Kidney (tissue), 14 donors: ENCODE measurements around the gene SNRPA1. TPM values are rescaled to one million over a fixed set of nuclear protein-coding genes. Genes with fewer than 3 reads are reported as not detected.

Source experiments
- DNase-seq, 5 donors: peaks; one replicate each; pipeline ENCODE4 v3.0.0-alpha.2; 2013 to 2020
- FAIRE-seq: peaks from 2 replicates; lab custom pipeline; 2012; peaks lifted over from hg19 to GRCh38; lab: Jason Lieb, UNC
- H3K27ac ChIP-seq, 2 donors: one replicate each; pipeline ENCODE4 v1.7.0; 2013; ENCODE audit warnings: low read depth in 2 of 2, low read length in 2 of 2, inconsistent platforms in 1 of 2
- H3K27me3 ChIP-seq: one replicate; pipeline ENCODE4 v1.7.1; 2013; ENCODE audit warnings: low read length, inconsistent platforms; ENCODE audit not compliant: control insufficient read depth, insufficient read depth
- H3K36me3 ChIP-seq, 3 donors: one replicate each; pipeline versions ENCODE4 v1.7.0 to v1.7.1; 2013; ENCODE audit warnings: low read length in 3 of 3, control low read depth in 1 of 3, inconsistent platforms in 1 of 3; ENCODE audit not compliant: insufficient read depth in 3 of 3, control insufficient read depth in 2 of 3
- H3K4me1 ChIP-seq, 3 donors: one replicate each; pipeline versions ENCODE4 v1.7.0 to v1.7.1; 2013; ENCODE audit warnings: low read length in 3 of 3, inconsistent platforms in 1 of 3, low read depth in 1 of 3; ENCODE audit not compliant: control insufficient read depth in 2 of 3, insufficient read depth in 2 of 3
- H3K4me3 ChIP-seq, 3 donors: one replicate each; pipeline versions ENCODE4 v1.7.0 to v1.8.1; 2013; ENCODE audit warnings: low read length in 3 of 3, control low read depth in 1 of 3, inconsistent platforms in 1 of 3
- H3K9ac ChIP-seq, 3 donors: one replicate each; pipeline versions ENCODE4 v1.7.0 to v1.7.1; 2013; ENCODE audit warnings: low read length in 3 of 3, control low read depth in 1 of 3, inconsistent platforms in 1 of 3
- H3K9me3 ChIP-seq, 3 donors: one replicate each; pipeline versions ENCODE4 v1.7.0 to v1.7.1; 2013; ENCODE audit warnings: low read length in 3 of 3, control low read depth in 1 of 3, inconsistent platforms in 1 of 3; ENCODE audit not compliant: control insufficient read depth in 2 of 3, insufficient read depth in 1 of 3
- intact Hi-C: fragments of 100-400 bp; cut with DNase I; formaldehyde crosslinking; loops from one replicate; pipeline ENCODE4 v1.11.1; 2022
- polyA plus RNA-seq: library from polyadenylated mRNA; stranded (reverse); fragments of 350-450 nt; fragmentation: Illumina TruSeq; extraction: RNeasy Lipid Tissue Mini Kit (QIAGEN cat#74804); gene quantifications from one replicate; pipeline ENCODE4 v1.2.3, GENCODE V29; 2014; ENCODE audit warnings: low read depth, low replicate concordance; ENCODE audit not compliant: insufficient read depth
- total RNA-seq: library from RNA; stranded (reverse); fragmentation: NEBNext Ultra II Directional; extraction: Animal tissue kit (Norgen Biotek cat#: 25700); gene quantifications from one replicate; pipeline ENCODE4 v1.2.1, GENCODE V29; 2021
- TF ChIP-seq, protein P1 (sequence below): IDR thresholded peaks from 3 replicates; pipeline ENCODE4 v1.5.1; 2012; ENCODE audit warnings: mild to moderate bottlenecking, moderate library complexity, borderline replicate concordance; ENCODE audit not compliant: insufficient read depth; ENCODE audit errors: extremely low read depth
- donor health status: control.
- donor health status: control.
- donor health status: control.
- donor health status: control.
- donor health status: control.
- donor health status: DM: yes; HTN: yes; CAD: no.
- donor health status: Normal renal cell carcinoma (clear cell type).

SNRPA1 gene
- total and polyA plus RNA-seq, 2 donors from 2014 or later = 40.0 to 44.9 TPM

DNA sequence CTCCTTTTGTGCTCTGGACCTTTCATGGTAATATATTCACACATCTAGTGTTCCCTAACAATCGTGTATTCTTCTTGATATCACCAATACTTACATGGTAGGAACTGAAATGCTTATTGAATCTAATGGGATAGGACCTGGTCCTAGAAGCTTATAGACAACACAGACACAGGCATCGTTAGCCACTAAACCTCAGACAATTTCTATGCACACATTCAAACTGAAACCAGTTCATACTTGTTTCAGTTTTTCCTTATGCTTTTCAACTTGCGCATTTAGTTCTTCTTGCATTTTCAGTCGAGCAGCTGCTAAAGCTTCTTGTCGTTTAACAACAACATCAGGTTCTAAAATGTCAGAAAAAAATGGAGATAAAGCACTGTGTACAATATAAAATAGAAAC lies 20.0 kb downstream of the SNRPA1 start:
- intact Hi-C loops = no loop called here
- Histone ChIP-seq H3K27me3 (no peaks in the 10 kb centered on the region), H3K9me3 (no peaks in the 10 kb centered on the region), H3K36me3 (peaks cover 18 to 42% (median 42%) of the 10 kb centered on the region in 3 donors), H3K9ac (no peak overlapping the region), H3K4me1 (peaks cover 0 to 8% (median 0%) of the 10 kb centered on the region in 3 donors), H3K27ac (no peak overlapping the region), H3K4me3 (no peak overlapping the region)
- TF ChIP-seq, protein P1, sequence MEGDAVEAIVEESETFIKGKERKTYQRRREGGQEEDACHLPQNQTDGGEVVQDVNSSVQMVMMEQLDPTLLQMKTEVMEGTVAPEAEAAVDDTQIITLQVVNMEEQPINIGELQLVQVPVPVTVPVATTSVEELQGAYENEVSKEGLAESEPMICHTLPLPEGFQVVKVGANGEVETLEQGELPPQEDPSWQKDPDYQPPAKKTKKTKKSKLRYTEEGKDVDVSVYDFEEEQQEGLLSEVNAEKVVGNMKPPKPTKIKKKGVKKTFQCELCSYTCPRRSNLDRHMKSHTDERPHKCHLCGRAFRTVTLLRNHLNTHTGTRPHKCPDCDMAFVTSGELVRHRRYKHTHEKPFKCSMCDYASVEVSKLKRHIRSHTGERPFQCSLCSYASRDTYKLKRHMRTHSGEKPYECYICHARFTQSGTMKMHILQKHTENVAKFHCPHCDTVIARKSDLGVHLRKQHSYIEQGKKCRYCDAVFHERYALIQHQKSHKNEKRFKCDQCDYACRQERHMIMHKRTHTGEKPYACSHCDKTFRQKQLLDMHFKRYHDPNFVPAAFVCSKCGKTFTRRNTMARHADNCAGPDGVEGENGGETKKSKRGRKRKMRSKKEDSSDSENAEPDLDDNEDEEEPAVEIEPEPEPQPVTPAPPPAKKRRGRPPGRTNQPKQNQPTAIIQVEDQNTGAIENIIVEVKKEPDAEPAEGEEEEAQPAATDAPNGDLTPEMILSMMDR = no peak
- FAIRE-seq (no peak), DNase-seq (peak in 1 of 5 donors; percentile 4)

DNA sequence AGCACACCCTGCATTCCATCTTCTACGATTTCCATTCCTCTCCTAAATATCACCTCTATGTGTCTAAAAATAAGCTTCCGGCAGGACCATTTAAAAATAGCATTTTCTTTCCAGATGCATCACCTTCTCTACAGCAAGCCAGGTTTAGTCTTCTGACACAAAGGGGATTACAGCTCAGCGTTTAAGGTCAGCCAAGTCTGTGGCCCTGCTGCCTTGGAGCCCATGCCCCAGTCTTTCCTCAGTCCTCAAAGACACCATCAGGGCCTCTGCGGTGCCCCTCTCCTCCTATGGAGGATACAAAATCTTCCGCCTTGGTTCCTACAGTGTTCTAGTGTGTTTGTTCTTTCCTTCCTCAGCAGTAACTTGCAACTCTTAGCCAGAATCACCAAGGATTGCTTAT lies 21.5 kb downstream of the SNRPA1 start:
- Histone ChIP-seq H3K4me3 (no peak overlapping the region), H3K4me1 (peaks cover 0 to 8% (median 0%) of the 10 kb centered on the region in 3 donors), H3K27ac (no peak overlapping the region), H3K36me3 (peaks cover 16 to 42% (median 42%) of the 10 kb centered on the region in 3 donors), H3K9ac (no peak overlapping the region), H3K27me3 (no peaks in the 10 kb centered on the region), H3K9me3 (no peaks in the 10 kb centered on the region)
- FAIRE-seq (no peak), DNase-seq (peak in 1 of 5 donors; percentile 15)
- TF ChIP-seq, protein P1 = no peak
- intact Hi-C loops = no loop called here

DNA sequence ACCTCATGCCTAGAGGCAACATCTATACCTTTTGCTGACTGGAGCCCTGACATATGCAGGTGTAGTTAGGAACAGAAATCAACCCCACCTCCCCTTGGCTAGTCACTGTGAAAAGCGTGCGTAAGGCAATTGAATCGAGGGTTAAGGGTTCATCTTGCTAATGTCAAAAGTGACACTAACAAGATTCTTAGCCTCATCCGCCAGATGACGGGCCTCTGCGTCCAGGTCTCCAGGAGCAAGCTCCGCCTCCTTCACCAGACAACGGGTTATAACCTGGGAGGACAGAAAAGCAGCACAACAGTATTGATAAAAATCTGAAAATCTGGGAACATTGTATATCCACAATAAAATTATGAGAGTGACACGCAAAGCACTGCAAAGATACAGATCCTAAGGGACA lies 22.5 kb downstream of the SNRPA1 start:
- H3K4me3 ChIP-seq = no peak overlapping the region
- H3K4me1 ChIP-seq = peaks cover 0 to 4% (median 0%) of the 10 kb centered on the region in 3 donors
- H3K27me3 ChIP-seq = no peaks in the 10 kb centered on the region
- peak in 1 of 5 donors; percentile 42 for DNase-seq
- H3K9me3 ChIP-seq = no peaks in the 10 kb centered on the region
- no peak overlapping the region for H3K27ac ChIP-seq
- no peak for FAIRE-seq
- H3K36me3 ChIP-seq = peaks cover 16 to 42% (median 42%) of the 10 kb centered on the region in 3 donors
- no peak overlapping the region for H3K9ac ChIP-seq
- intact Hi-C loops = no loop called here
- TF ChIP-seq, protein P1 = no peak
